GM19467 (cell line): ENCODE results near the gene CEBPB.

Experiments used
- ATAC-seq: cut with Tn5 transposase; IDR thresholded peaks from one replicate; pipeline ENCODE4 v1.9.1; 2021; ENCODE audit warnings: mild to moderate bottlenecking, moderate library complexity; ENCODE audit not compliant: unreplicated experiment

CEBPB gene

GRCh38 chr20:50224531-50225255 is 34.1 kb downstream of the CEBPB start:
- no peak for ATAC-seq

DNA sequence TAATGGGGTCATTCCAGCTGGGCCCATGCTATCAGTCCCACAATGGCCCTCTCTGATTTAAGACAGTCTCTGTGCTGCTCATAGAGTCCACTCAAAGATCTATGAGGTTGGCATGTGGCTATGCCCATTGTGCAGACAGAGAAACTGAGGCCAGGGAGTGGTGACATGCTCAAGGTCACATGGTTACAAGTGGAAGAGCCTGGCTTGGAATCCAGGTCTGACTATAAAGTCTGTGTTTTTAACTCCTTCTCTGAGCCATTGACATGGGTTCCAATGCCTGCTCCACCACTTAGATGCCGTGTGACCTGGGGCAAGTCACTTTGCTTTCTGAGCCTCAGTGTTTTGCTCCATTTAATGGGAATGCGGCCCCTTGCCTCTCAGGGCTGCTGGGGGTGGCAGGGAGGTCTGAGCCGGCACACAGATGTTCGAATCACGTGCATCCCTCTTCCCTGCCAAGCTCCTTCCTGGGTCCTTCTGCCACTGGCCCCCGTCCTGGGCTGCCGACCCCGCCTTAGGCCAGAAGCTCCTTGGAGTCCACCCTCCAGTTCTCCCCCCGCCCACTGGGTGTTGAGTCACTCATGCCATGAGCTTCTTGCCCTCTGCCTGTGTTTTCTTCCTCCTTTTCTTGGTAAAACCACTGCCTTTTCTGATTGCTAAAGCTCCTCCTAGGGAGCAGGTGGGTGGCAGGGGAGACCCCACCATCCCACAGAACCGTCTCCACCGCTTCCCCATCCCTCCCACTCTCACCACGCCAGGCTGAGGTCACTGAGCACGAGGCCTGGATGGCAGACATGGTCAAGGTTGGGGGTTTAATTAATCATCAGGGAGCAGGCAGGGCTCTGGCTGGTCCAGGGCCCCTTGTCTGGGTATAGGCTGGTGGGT is 35.7 kb downstream of the CEBPB start:
- ATAC-seq = no peak

- no peak for ATAC-seq
These were observed 36.9 kb downstream of the CEBPB start for GRCh38 chr20:50227506-50227905.

DNA sequence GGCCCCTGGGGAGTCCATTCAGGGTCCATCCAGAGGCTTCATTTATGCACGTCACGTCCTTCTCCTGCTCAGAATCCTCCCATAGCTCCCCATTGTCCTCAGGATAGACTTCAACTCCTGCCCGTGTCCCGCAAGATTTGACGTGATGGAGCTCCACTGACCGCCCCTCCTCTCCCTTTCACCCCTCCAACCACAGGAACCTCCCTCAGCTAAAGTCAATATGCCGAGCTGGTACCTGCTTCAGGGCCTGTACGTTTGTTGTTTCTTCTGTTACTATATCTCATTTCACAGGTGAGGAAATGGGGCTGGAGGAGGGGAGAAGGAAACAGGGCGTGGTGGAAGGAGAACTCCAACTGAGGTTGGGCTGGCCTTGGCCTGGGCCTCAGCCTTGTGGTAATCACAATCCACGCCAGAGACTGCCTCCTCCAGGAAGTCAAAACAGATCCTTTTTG is 38.6 kb downstream of the CEBPB start:
- ATAC-seq = no peak

DNA sequence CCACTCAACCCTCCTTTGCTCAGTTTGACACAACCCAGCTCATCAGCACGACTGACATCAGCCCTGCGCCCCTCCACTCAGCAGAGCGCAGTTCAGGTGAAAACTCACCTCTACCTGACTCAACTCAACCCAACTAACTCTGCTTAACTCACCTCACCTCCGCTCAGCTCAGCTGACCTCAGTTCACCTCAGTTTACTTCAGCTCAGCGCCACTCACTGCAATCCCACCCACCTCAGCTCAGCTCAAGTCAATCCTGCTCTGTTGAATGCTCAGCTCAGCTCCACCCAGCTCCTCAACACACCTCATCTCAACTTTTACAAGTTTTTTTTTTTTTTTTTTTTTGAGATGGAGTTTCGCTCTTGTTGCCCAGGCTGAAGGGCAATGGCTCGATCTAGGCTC is 39.6 kb downstream of the CEBPB start:
- ATAC-seq = no peak

- ATAC-seq = no peak
These were observed 40.4 kb downstream of the CEBPB start for GRCh38 chr20:50230871-50231560.

- ATAC-seq = no peak
These were observed 41.2 kb downstream of the CEBPB start for GRCh38 chr20:50231854-50232253.

DNA sequence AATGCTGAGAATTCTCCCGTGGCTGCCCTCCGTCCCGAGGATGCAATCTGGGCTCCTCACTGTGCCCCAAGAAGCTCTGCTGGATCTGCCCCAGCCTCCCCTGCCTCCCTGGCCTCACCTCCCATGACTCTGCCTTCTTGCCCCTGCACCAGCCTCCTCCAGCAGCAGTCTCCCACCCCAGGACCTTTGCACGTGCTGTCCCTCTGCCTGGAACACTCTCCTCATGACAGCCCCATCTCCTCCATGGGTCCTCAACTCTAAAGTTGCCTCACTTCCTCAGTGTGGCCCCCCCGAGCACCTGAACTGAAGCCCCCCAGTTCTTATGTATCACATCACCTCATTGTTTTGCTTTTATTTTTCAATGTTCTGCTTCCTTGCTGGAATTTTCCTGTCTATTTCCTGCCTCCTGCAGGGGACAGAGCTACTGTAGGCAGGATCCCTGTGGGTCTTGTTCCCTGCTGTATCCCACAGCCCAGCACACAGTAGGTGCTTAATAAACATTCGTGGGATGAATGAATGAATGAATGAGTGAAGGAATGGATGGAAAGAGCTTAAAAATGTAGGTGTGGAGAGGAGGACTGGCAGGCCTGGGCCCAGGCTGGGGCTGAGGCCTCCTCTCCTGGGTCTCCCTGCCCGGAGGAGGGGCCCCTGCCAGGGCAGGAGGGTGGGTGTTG is 42.2 kb downstream of the CEBPB start:
- ATAC-seq = no peak

- ATAC-seq = no peak
These were observed 42.9 kb downstream of the CEBPB start for GRCh38 chr20:50233325-50234212.

GRCh38 chr20:50234288-50234687 is 43.7 kb downstream of the CEBPB start:
- no peak for ATAC-seq

- ATAC-seq = no peak
These were observed 46.7 kb downstream of the CEBPB start for GRCh38 chr20:50237349-50237748.

- ATAC-seq = no peak
These were observed 47.6 kb downstream of the CEBPB start for GRCh38 chr20:50238081-50238800.

DNA sequence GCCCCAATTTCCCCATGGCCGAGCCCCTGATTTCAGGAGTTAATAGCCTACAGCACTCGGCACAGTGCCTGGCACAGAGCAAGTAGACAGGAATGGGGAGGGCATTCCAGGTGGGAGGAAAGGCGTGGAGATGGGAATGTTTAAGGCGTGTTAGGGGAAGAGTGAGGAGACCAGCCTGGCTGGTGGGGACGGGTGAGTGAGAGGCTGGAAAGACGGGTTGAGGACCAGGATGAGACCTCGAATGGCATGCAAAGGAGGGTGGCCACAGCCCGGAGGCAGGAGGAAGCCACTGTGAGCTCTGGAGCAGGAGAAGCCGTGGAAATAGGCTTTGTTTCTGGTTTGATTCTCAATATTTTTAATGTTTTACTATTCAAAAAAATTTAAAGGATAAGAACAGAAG is 49.5 kb downstream of the CEBPB start:
- ATAC-seq = no peak

DNA sequence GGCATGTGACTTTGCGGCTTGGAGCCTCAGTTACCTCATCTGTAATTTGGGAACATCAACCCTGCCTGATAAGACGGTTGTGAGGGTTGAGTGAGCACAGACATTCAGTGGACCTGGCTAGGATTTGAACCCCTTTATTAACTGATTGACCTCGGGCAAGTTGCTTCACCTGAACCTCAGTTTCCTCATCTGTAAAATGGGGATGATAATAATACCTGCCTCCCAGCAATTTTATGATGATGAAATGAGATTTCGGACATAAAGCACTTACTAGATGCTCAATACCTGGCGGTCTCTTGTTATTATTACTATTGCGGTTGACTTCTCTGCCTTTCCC is 51.5 kb downstream of the CEBPB start:
- ATAC-seq = no peak
